ENCODE results near the gene SEMA3A. TPM values are rescaled to one million over a fixed set of nuclear protein-coding genes. Genes with fewer than 3 reads are reported as not detected.

The SEMA3A gene
- total RNA-seq, 4 donors from 2014 or later = 27.8 to 39.0 (median 34.5) TPM

DNA sequence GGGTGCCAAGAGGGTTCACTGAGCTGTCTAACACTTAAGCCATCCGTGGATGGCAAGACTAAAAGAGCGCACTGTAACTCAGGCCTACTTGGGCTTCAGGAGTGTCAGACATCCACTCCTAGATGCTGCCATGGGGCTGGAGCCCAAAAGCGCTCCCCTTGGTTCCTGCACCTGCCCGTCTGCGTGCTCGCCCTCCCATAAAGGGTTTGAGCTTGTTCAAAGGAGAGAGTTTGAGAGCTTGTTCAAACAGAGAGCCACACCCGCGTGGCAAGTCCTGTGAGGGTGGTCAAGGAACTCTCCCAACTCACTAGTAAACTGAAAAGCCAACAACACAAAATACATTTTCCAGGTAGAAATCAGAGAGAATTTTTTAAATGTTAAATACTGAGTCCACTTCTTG is 256.7 kb downstream of the SEMA3A start:
- Histone ChIP-seq H3K27me3 (no peaks in the 10 kb centered on the region), H3K27ac (replicated peaks in 1 of 4) (no peak overlapping the region), H3K4me1 (peaks cover 3 to 9% (median 6%) of the 10 kb centered on the region in 4 donors), H3K4me3 (no peak overlapping the region), H3K36me3 (no peaks in the 10 kb centered on the region), H3K9me3 (no peaks in the 10 kb centered on the region)
- TF ChIP-seq POLR2A (IDR thresholded peaks at IDR 0.05; ENCODE audit: low read depth) (no peak), POLR2AphosphoS5 (IDR thresholded peaks at IDR 0.05) (no peak), EP300 (IDR thresholded peaks at IDR 0.05) (no peak)
- TF ChIP-seq, protein P1, sequence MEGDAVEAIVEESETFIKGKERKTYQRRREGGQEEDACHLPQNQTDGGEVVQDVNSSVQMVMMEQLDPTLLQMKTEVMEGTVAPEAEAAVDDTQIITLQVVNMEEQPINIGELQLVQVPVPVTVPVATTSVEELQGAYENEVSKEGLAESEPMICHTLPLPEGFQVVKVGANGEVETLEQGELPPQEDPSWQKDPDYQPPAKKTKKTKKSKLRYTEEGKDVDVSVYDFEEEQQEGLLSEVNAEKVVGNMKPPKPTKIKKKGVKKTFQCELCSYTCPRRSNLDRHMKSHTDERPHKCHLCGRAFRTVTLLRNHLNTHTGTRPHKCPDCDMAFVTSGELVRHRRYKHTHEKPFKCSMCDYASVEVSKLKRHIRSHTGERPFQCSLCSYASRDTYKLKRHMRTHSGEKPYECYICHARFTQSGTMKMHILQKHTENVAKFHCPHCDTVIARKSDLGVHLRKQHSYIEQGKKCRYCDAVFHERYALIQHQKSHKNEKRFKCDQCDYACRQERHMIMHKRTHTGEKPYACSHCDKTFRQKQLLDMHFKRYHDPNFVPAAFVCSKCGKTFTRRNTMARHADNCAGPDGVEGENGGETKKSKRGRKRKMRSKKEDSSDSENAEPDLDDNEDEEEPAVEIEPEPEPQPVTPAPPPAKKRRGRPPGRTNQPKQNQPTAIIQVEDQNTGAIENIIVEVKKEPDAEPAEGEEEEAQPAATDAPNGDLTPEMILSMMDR (IDR thresholded peaks at IDR 0.05) = no peak
- 89% methylated on average over 8 of the region's 8 CpGs for WGBS
- no peak for DNase-seq (ENCODE audit: extremely low spot score)
- intact Hi-C loops (cut with DNase I) = loop anchor here (2.0 to 10.0 kb wide), 2 partner anchors 1085 to 1617 kb away; no protein-coding TSS in a partner anchor

DNA sequence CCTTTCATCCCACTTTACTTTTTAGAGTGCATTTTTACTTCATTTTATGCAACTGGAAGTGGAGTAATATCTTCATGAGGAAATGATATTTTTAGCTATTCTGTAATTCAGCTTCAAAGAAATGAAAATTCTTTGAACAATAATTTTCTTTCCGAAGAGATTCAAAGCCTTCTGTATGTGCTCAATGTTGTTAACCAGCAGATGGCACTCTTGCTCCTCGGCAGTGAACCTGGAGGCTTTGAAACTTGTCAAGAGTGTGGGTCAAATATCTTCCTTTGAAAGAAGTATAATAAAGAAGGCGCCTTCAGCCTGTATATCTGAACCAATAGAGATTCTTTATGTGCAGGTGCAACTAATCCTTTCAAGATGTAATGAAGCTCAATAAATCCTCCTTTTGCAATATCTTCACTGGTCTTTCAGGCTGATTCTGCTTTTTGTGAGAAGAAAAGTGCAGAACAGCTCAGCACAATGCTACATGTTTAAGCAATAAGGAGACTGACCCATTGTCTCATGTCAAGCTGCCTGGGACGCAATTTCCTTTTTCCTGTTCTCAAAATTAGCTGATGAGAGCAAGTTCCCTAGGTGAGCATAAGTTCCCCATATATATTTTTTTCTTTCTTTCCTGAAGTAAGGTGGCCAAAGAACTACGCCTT is 258.4 kb downstream of the SEMA3A start:
- intact Hi-C loops (cut with DNase I) = loop anchor here (2.0 to 10.0 kb wide), 2 partner anchors 1087 to 1619 kb away; no protein-coding TSS in a partner anchor
- Histone ChIP-seq H3K4me1 (peaks cover 3 to 9% (median 6%) of the 10 kb centered on the region in 4 donors), H3K27me3 (no peaks in the 10 kb centered on the region), H3K27ac (replicated peaks in 1 of 4) (no peak overlapping the region), H3K36me3 (no peaks in the 10 kb centered on the region), H3K9me3 (no peaks in the 10 kb centered on the region), H3K4me3 (no peak overlapping the region)
- WGBS = 36% methylated on average over 5 of the region's 5 CpGs
- no peak for DNase-seq (ENCODE audit: extremely low spot score)
- TF ChIP-seq, protein P1 (IDR thresholded peaks at IDR 0.05) = peak; percentile 76 to 88 (median 86)
- no peak for TF ChIP-seq POLR2AphosphoS5 (IDR thresholded peaks at IDR 0.05)

- no peak overlapping the region for H3K4me3 ChIP-seq
- intact Hi-C loops (cut with DNase I) = loop anchor here (10.0 kb wide), 1 partner anchor 1621 kb away; no protein-coding TSS in a partner anchor
Observed at GRCh38 chr7:83934118-83934734, 260.4 kb downstream of the SEMA3A start.

GRCh38 chr7:83931968-83932367 is 262.6 kb downstream of the SEMA3A start:
- Histone ChIP-seq H3K27ac (replicated peaks in 1 of 4) (no peak overlapping the region), H3K4me1 (peaks cover 3 to 9% (median 6%) of the 10 kb centered on the region in 4 donors), H3K4me3 (no peak overlapping the region), H3K27me3 (no peaks in the 10 kb centered on the region), H3K36me3 (no peaks in the 10 kb centered on the region), H3K9me3 (no peaks in the 10 kb centered on the region)
- TF ChIP-seq, protein P1 (IDR thresholded peaks at IDR 0.05) = no peak
- TF ChIP-seq POLR2A (IDR thresholded peaks at IDR 0.05; ENCODE audit: low read depth) = no peak
- no peak for DNase-seq (ENCODE audit: extremely low spot score)
- WGBS = 89% methylated on average over 2 of the region's 2 CpGs
- intact Hi-C loops (cut with DNase I) = loop anchor here (10.0 kb wide), 1 partner anchor 1623 kb away; no protein-coding TSS in a partner anchor

More at GRCh38 chr7:83934118-83934734, 260.4 kb downstream of the SEMA3A start:
- 82% methylated on average over 1 of the region's 1 CpG for WGBS
- H3K9me3 ChIP-seq = no peaks in the 10 kb centered on the region
- H3K27ac ChIP-seq (replicated peaks in 1 of 4) = no peak overlapping the region
- H3K4me1 ChIP-seq = peaks cover 3 to 9% (median 6%) of the 10 kb centered on the region in 4 donors
- DNase-seq (ENCODE audit: extremely low spot score) = no peak
- no peak for TF ChIP-seq EP300 (IDR thresholded peaks at IDR 0.05)
- TF ChIP-seq, protein P1 (IDR thresholded peaks at IDR 0.05) = peak in 2 of 3 experiments; percentile 27 to 37
- no peaks in the 10 kb centered on the region for H3K27me3 ChIP-seq
- H3K36me3 ChIP-seq = no peaks in the 10 kb centered on the region
